NB4 (cell line): ENCODE measurements around the gene GRAMD4.

Experiments
- DNase-seq: peaks from one replicate; pipeline ENCODE4 v3.0.0; 2010; ENCODE audit warnings: low read depth
- H3K4me3 ChIP-seq: one replicate; pipeline ENCODE4 v1.5.1; 2011; ENCODE audit warnings: mild to moderate bottlenecking, low read depth, low read length, moderate library complexity
- MYC ChIP-seq: IDR thresholded peaks from 2 replicates; pipeline ENCODE4 v1.6.1; 2011; ENCODE audit warnings: low read depth, low read length
- POLR2A ChIP-seq: IDR thresholded peaks from 2 replicates; pipeline ENCODE4 v1.6.1; 2011; ENCODE audit warnings: mild to moderate bottlenecking; ENCODE audit not compliant: insufficient read length; ENCODE audit errors: extremely low read depth
- TF ChIP-seq, protein P1 (sequence below): IDR thresholded peaks from one replicate; pipeline ENCODE4 v1.5.1; 2012; ENCODE audit warnings: low read depth, low read length
- TF ChIP-seq, protein P2 (sequence below): IDR thresholded peaks from 2 replicates; pipeline ENCODE4 v1.6.1; 2011; ENCODE audit warnings: low read depth, low read length

GRAMD4 gene

DNA sequence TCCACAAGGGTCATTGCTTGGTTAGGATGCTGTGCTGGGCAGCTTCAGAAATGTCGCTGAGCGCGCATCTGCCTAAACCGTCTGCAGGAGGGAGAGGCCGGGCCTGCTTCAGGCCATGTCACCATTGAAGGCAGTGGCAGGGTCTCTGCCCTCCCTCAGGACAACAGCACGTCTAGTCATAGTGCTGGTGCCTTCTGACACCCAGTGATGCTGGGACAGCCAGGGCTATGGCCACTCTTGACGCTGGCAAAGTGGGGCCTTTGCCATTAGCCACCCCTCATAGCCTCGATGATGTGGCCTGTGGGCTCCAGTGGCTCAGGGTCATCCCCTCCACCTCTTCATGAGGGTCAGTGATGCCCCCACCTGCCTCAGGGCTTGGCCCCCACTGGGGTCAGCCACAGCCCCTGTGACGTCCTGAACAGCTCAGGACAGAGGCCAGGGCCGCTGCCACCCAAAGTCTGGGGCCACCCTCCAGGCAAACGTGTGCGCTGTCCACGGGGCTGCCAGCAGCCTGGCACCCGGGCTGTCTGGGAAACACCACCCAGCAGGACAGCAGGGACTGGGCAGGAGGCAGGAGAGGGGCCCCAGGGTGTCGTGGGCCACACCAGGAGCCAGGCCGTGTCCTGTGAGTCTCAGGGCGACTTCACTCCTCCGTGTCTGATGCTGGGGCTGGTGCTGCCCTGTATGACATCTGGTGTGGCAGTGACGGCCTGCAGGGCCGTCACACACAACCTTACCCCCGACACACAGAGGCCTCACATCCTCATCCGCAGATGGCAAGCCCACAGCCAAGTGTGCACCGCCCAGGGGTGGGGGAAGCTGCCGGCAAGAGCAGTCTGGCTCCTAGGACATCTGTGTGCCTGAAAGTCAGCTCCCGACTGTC, 75.4 kb downstream of the GRAMD4 start:
- TF ChIP-seq, protein P1, sequence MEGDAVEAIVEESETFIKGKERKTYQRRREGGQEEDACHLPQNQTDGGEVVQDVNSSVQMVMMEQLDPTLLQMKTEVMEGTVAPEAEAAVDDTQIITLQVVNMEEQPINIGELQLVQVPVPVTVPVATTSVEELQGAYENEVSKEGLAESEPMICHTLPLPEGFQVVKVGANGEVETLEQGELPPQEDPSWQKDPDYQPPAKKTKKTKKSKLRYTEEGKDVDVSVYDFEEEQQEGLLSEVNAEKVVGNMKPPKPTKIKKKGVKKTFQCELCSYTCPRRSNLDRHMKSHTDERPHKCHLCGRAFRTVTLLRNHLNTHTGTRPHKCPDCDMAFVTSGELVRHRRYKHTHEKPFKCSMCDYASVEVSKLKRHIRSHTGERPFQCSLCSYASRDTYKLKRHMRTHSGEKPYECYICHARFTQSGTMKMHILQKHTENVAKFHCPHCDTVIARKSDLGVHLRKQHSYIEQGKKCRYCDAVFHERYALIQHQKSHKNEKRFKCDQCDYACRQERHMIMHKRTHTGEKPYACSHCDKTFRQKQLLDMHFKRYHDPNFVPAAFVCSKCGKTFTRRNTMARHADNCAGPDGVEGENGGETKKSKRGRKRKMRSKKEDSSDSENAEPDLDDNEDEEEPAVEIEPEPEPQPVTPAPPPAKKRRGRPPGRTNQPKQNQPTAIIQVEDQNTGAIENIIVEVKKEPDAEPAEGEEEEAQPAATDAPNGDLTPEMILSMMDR, result no peak
- TF ChIP-seq, protein P2, sequence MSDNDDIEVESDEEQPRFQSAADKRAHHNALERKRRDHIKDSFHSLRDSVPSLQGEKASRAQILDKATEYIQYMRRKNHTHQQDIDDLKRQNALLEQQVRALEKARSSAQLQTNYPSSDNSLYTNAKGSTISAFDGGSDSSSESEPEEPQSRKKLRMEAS, result no peak
- TF ChIP-seq MYC, result no peak
- no peak for TF ChIP-seq POLR2A
- no peak overlapping the region for H3K4me3 ChIP-seq
- no peak for DNase-seq

DNA sequence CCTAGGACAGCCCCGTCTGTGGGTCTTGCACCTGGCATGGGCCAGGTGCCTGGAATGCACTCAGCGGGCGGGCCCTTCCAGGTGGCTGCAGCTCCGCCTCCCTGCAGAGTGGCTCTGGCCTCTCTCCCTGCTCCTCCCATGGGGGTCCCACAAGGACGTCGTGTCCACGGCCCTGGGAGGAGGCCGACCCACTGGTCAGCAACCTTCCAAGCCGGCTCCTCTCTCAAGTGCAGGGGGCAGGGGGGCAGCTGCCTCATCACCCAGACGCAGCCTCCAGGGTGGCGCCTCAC, 76.0 kb downstream of the GRAMD4 start:
- no peak overlapping the region for H3K4me3 ChIP-seq
- DNase-seq, result no peak
- TF ChIP-seq MYC, result no peak
- no peak for TF ChIP-seq POLR2A
- TF ChIP-seq, protein P2, result no peak
- TF ChIP-seq, protein P1, result no peak

DNA sequence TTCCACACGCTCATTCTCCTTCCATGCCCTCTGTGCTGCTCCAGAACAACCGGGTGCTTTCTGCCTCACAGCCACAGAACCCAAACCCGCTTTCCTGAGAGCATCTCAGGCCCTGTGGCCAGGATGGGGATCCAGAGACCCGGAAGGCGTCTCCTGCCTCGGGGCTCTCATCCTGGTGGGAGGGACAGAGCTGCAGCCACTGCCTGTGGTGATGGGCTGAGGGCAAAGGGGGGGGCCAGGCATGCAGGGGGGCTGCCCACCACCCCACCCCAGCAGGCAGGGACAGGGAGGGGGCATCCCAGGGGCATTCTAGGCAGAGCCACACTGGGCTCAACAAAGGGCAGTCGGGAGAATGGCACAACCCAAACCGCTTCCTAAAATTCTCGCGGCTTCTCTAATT, 76.4 kb downstream of the GRAMD4 start:
- TF ChIP-seq POLR2A, result no peak
- TF ChIP-seq, protein P2, result no peak
- TF ChIP-seq, protein P1, result no peak
- no peak for DNase-seq

DNA sequence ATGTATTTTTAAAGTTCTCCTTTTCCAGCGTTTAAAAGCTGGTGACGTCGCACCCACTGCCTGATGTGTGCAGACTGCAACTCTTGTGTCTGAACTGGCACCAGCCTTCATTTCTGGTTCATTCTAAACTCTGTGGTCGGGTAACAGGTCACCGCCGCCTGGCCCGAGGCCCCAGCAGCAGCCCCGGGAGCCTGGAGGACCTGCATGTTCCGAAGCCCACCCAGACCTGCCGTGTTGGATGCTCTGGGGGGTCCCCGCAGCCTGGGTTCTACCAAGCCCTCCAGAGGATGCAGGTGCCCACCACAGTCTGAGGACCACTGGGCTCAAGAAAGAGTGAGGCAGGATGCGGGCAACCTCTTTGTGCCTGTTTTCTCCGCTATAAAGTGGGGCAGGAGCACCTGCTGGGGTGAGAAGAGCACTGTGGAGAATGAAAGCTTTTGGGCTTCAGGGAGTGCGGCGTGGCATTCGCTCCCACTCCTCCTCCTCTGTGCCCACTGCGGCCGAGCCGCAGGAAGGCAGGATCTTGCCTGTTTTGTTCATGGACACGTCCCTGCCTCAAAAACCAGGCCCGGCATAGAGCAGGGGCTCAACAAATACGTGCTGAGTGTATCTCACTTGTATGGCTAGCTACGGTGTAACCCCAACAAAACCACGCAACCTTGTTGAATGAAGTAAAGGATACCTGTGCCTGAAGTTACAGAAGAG, 77.8 kb downstream of the GRAMD4 start:
- TF ChIP-seq, protein P2, result no peak
- H3K4me3 ChIP-seq, result no peak overlapping the region

More for the DNA sequence above, 76.4 kb downstream of the GRAMD4 start:
- H3K4me3 ChIP-seq, result no peak overlapping the region

DNA sequence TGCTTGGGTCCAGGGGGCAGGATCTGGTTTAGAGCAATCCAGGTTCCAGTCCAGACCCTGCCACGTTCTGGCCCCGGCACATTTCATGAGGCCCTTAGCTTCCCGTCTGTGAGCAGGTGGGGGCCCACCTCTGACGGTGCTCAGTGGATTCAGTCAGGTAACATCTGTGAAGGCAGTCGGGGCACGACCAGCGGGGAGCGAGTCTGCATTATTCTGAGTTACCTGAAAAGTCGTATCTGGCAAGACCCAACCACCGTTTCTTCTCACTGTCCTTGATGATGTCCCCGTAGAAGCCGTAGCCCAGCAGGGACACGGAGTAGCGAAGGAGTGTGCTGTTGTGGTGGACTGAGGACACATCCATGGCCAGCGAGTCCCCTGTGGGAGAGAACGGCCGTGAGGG, 78.9 kb downstream of the GRAMD4 start:
- no peak overlapping the region for H3K4me3 ChIP-seq
- TF ChIP-seq, protein P1, result no peak
- no peak for TF ChIP-seq POLR2A
- TF ChIP-seq MYC, result no peak
- TF ChIP-seq, protein P2, result no peak
- DNase-seq, result no peak

More for the DNA sequence above, 77.8 kb downstream of the GRAMD4 start:
- DNase-seq, result no peak

DNA sequence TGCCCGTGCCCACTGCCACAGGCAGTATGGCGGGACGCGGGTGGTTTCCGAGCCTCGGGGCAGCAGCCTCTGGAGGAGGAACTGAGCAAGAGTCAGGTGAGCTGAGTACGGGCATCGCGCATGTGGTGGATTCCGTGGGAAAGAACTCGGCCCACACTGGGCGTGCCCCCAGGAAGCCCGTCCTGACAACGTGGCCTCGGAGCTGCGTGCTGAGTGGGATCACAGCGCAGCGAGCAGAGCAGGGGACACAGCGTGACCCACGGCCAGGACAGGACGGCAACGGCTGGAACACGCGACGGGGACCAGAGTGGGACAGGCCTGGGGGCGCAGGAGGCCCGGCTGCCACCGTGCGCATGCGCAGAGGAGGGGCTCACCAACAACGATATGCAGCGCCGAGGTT, 81.1 kb downstream of the GRAMD4 start:
- TF ChIP-seq, protein P1, result no peak
- no peak for TF ChIP-seq POLR2A
- TF ChIP-seq, protein P2, result no peak
- TF ChIP-seq MYC, result no peak
- DNase-seq, result no peak
- H3K4me3 ChIP-seq, result no peak overlapping the region
